Lower lobe of right lung (tissue), 2 donors: ENCODE results near the gene GABRA5. TPM values are rescaled to one million over a fixed set of nuclear protein-coding genes. Genes with fewer than 3 reads are reported as not detected.
A peak's percentile ranks its signal among the peaks of the same experiment; 100 is the strongest.

ENCODE experiments used
- ATAC-seq, 2 donors: fragments of 200-7000 bp; cut with Tn5 transposase; one replicate each; pipeline ENCODE4 v1.9.1; 2020 to 2022; ENCODE audit warnings: mild to moderate bottlenecking in 2 of 2, moderate library complexity in 2 of 2
- DNase-seq: peaks from one replicate; pipeline ENCODE4 v3.0.0-alpha.2; 2020
- H3K27ac ChIP-seq: fragments of 200-600 bp; one replicate; pipeline ENCODE4 v1.8.0; 2022
- H3K27me3 ChIP-seq: fragments of 200-600 bp; one replicate; pipeline ENCODE4 v1.8.0; 2022; ENCODE audit warnings: low read depth
- H3K36me3 ChIP-seq: fragments of 200-600 bp; one replicate; pipeline ENCODE4 v1.8.0; 2022; ENCODE audit warnings: mild to moderate bottlenecking
- H3K4me1 ChIP-seq: fragments of 200-600 bp; one replicate; pipeline ENCODE4 v1.8.0; 2022
- H3K4me3 ChIP-seq: fragments of 200-600 bp; one replicate; pipeline ENCODE4 v1.8.0; 2022; ENCODE audit warnings: mild to moderate bottlenecking
- H3K9me3 ChIP-seq: fragments of 200-600 bp; one replicate; pipeline ENCODE4 v1.8.0; 2022
- intact Hi-C: fragments of 100-400 bp; cut with DNase I; formaldehyde crosslinking; loops from one replicate; pipeline ENCODE4 v1.11.0; 2022
- total RNA-seq: library from RNA; stranded (reverse); fragmentation: NEBNext Ultra II Directional; extraction: Animal tissue kit (Norgen Biotek cat#: 25700); gene quantifications from one replicate; pipeline ENCODE4 v1.2.1, GENCODE V29; 2021
- TF ChIP-seq, protein P1 (sequence below): fragments of 200-600 bp; IDR thresholded peaks from one replicate; pipeline ENCODE4 v1.8.0; 2022; ENCODE audit warnings: antibody characterized with exemption, mild to moderate bottlenecking
- donor health status: DM: no; HTN: yes; CAD: no; lungs with severe emphysema.

GABRA5 gene
- total RNA-seq, 1 donor from 2014 or later, result not detected

- DNase-seq, result no peak
- TF ChIP-seq, protein P1, sequence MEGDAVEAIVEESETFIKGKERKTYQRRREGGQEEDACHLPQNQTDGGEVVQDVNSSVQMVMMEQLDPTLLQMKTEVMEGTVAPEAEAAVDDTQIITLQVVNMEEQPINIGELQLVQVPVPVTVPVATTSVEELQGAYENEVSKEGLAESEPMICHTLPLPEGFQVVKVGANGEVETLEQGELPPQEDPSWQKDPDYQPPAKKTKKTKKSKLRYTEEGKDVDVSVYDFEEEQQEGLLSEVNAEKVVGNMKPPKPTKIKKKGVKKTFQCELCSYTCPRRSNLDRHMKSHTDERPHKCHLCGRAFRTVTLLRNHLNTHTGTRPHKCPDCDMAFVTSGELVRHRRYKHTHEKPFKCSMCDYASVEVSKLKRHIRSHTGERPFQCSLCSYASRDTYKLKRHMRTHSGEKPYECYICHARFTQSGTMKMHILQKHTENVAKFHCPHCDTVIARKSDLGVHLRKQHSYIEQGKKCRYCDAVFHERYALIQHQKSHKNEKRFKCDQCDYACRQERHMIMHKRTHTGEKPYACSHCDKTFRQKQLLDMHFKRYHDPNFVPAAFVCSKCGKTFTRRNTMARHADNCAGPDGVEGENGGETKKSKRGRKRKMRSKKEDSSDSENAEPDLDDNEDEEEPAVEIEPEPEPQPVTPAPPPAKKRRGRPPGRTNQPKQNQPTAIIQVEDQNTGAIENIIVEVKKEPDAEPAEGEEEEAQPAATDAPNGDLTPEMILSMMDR, result no peak
- Histone ChIP-seq H3K4me1 (no peaks in the 10 kb centered on the region), H3K36me3 (no peaks in the 10 kb centered on the region), H3K9me3 (no peaks in the 10 kb centered on the region), H3K4me3 (no peak overlapping the region), H3K27me3 (peaks cover 51% of the 10 kb centered on the region), H3K27ac (no peak overlapping the region)
- intact Hi-C loops, result no loop called here
- no peak for ATAC-seq
Measured at GRCh38 chr15:26870346-26870745, 3.5 kb downstream of the GABRA5 start.

- TF ChIP-seq, protein P1, result no peak
Measured at GRCh38 chr15:26872206-26872605, 5.3 kb downstream of the GABRA5 start.

GRCh38 chr15:26873846-26874245 is 7.0 kb downstream of the GABRA5 start:
- H3K36me3 ChIP-seq, result no peaks in the 10 kb centered on the region
- no peak overlapping the region for H3K27ac ChIP-seq
- H3K9me3 ChIP-seq, result no peaks in the 10 kb centered on the region
- ATAC-seq, result no peak
- TF ChIP-seq, protein P1, result no peak
- H3K4me1 ChIP-seq, result no peaks in the 10 kb centered on the region
- intact Hi-C loops, result no loop called here
- DNase-seq, result no peak
- H3K27me3 ChIP-seq, result peaks cover 20% of the 10 kb centered on the region
- H3K4me3 ChIP-seq, result no peak overlapping the region

More at GRCh38 chr15:26872206-26872605, 5.3 kb downstream of the GABRA5 start:
- ATAC-seq, result no peak
- intact Hi-C loops, result no loop called here
- H3K9me3 ChIP-seq, result no peaks in the 10 kb centered on the region
- no peaks in the 10 kb centered on the region for H3K4me1 ChIP-seq
- no peak overlapping the region for H3K4me3 ChIP-seq
- no peak for DNase-seq
- H3K27me3 ChIP-seq, result peaks cover 35% of the 10 kb centered on the region
- H3K36me3 ChIP-seq, result no peaks in the 10 kb centered on the region
- no peak overlapping the region for H3K27ac ChIP-seq

DNA sequence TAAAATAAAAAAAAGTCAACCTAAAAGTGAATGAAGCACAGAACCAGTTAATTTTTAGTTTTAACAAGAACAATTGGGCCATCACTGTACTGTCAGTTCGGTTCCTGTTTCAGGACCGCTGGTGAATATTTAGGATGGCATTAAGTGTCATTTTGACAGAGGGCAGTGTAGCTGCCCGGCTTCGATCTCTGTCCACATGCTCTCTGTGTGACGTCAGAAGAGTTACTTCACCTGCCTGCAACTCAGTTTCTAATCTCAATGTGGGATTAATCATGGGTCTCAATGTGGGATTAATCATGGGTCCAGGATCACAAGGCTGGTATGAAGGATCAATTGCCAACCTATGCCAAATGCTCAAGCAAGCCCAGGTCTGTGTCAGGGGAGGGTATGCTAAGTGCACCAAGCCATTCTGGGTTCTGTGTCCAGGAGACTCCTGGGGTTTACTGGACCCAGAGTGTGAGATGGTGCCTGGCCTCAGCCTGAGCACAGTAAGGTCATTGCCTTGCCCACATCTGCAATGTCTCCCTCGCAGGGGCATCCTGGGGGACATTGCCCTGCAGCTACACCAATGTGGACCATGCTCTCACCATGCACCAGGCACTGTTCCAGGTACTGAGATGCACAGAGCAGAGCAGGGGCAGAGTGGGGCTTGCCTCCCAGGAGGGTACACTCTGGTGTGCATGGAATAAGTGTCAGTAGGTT is 8.1 kb downstream of the GABRA5 start:
- H3K27me3 ChIP-seq, result peaks cover 16% of the 10 kb centered on the region

DNA sequence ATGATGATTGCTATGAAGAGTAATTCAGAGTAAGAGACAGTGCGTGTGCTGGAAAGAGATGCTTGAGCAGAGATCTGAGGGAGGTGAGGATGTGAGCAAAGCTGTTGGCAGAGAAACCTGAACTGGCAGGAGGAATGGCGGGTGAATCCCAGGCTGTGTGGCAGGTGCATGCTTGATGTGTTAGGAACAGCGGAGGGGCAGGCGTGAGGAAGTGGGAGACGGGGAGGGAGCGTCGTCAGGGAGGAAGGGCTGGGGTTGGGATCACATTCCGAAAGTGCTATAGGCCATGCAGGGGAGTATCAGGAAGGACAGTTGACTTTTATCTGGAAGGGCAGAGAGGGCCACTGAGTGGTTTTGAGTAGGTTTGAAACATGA is 8.6 kb downstream of the GABRA5 start:
- intact Hi-C loops, result no loop called here
- ATAC-seq (peak in 1 of 2 donors; percentile 25), DNase-seq (no peak)
- Histone ChIP-seq H3K4me1 (no peaks in the 10 kb centered on the region), H3K4me3 (no peak overlapping the region), H3K9me3 (no peaks in the 10 kb centered on the region), H3K27me3 (peaks cover 11% of the 10 kb centered on the region), H3K36me3 (no peaks in the 10 kb centered on the region), H3K27ac (no peak overlapping the region)
- TF ChIP-seq, protein P1, result no peak

More for the DNA sequence above, 8.1 kb downstream of the GABRA5 start:
- Histone ChIP-seq H3K27ac (no peak overlapping the region), H3K36me3 (no peaks in the 10 kb centered on the region), H3K9me3 (no peaks in the 10 kb centered on the region), H3K4me3 (no peak overlapping the region), H3K4me1 (no peaks in the 10 kb centered on the region)
- DNase-seq (no peak), ATAC-seq (no peak)
- intact Hi-C loops, result no loop called here
- TF ChIP-seq, protein P1, result no peak
